HG03060 (cell line): ENCODE results near the gene ODF4.
"Not testable (repeated sequence)": the region's sequence is repeated elsewhere in the genome, so short reads cannot be mapped to it uniquely, and the experiment has no call there.

Source experiments
- ATAC-seq: cut with Tn5 transposase; IDR thresholded peaks from one replicate; pipeline ENCODE4 v1.9.1; 2021; ENCODE audit warnings: low read depth, moderate number of reproducible peaks; ENCODE audit not compliant: unreplicated experiment

The ODF4 gene

GRCh38 chr17:8324923-8325322 lies 14.7 kb upstream of the ODF4 start:
- ATAC-seq, result no peak

DNA sequence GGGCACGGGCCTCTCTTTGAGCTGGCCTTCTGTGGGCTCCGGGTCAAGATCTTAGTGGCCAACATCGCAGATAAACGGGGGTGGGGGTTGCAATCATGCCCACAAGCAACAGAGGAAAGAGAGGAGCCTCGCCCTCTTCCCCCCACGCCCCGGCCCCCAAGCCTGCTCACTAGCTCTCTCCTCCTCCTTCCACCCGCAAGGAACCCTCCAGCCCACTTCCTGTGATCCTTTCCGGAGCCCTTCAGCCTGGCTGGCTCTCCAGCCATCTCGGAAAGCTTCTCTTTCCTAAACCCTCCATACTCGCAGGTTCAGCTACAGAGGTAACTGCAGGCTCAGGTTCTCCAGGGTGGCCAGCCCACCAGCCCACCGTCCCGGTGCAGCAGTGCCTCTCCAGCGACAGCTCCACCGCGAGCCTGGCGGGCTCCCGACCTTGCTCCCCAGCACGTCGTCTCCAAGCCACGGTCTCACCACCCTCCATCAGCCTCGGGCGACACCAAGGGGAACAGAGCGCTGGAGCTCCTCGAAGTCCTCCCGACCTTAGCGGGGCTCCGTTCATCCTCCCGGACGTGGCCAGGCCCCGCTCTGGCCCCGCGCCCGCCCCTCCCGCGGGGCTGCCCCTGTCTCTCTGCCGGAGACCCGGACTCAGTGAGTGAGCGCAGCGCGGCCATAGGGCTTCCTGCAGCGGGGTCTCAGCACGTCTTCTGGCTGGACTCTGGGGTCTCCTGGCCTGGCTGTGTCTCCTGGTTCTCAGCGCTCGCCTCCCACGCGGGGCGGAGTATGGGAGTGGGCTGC lies 12.9 kb upstream of the ODF4 start:
- ATAC-seq, result no peak

- ATAC-seq, result no peak
Observed at GRCh38 chr17:8327303-8327649, 12.4 kb upstream of the ODF4 start.

- ATAC-seq, result no peak
Observed at GRCh38 chr17:8332128-8332527, 7.5 kb upstream of the ODF4 start.

DNA sequence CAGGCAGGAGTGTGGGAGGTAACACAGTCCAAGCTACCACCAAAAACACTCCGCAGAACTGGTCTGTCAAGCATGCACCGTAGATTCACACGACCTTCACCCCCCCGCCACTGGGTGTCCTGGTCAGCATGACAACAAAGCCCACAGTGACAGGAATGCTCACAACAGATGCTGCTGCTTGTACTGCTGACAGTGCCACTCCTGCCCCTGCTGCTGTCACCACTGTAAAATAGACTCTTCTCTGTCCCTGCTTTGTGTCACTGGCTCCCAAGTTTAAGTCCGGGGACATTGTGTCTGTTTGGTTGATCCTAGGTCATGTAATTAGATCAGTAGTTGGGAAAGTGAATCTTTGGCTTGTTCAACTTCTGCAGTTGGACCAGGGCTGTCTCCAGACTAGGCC lies 7.0 kb upstream of the ODF4 start:
- ATAC-seq, result no peak

- ATAC-seq, result no peak
Observed at GRCh38 chr17:8333281-8333680, 6.4 kb upstream of the ODF4 start.

DNA sequence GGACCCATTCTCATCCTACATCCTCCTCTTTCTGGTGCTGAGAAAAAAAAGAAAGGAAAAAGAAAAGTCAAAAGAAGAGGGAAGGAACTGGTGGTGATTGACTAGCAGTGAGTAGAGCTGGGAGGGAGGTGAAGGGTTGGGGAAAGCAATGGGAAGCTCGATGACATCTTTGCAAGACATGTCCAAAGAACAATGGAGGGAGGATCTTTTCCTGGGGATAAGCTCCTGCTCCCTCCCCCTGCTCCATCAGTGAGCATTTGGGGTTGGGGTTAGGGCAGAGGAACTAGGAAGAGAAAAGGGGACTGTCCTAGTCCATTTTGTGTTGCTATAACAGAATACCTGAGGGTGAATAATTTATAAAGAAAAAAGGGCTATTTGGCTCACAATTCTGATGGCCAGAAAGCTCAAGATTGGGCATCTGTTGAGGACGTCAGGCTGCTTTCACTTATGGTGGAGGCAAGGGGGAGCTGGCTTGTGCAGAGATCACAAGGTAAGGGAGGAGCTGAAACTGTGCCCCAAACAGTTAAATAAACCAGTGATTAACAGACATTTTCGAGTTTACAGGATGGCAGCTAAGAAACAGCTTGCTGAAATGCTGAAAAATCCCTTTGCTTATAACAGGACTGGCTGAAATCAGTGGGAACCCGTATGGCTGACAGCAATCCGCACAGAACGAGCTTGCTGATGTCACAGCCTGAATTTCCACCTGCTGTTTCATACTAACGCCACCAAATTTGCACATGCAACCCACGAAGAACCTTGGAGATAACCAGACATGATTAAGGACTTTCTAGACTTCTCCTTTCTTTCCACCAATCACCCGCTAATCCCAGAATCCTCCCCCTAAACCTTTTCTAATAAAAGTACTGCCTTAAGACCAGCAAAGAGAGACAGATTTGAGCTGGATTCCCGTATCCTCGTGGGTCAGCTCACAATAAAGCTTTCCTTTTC lies 1.6 kb upstream of the ODF4 start:
- ATAC-seq, result no peak

DNA sequence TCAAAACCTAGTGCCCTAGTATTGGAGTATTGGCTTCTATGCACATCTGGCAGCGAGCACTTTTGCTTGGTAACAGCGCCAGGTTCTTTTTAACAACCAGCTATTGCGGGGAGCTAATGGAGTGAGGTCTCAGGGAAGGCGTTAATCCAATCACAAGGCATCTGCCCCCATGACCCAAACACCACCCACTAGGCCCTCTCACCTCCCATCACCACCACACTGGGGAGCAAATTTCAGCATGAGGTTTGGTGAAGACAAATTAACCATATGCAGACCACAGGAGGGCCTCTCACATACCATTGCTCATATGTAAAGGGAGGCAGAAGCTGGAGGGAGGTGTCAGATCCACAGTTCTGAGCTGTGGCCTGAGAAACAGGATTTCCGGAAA lies 893 bp upstream of the ODF4 start:
- no peak for ATAC-seq

DNA sequence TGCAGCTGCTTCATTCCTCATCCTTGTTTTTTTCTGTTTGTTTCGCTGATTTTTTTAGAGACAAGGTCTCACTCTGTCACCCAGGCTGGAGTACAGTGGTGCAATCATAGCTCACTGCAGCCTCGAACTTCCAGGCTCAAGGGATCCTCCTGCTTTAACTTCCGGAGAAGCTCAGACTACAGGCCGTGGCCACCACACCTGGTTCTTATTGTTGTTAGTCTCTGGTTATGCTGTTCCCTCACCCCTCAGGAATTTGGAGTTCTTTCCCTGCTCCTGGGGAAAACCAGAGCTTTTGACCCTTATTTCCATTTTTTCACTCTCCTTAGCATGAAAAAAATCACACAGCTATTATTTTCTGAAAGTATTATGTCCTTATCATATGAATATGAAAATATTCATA lies 1.8 kb downstream of the ODF4 start:
- ATAC-seq, result no peak

- ATAC-seq, result no peak
Observed at GRCh38 chr17:8345052-8345690, 5.5 kb downstream of the ODF4 start.

- no peak for ATAC-seq
Observed at GRCh38 chr17:8345951-8346665, 6.5 kb downstream of the ODF4 start.

- ATAC-seq, result not testable (repeated sequence)
Observed at GRCh38 chr17:8347001-8347400, 7.4 kb downstream of the ODF4 start.

- ATAC-seq, result no peak
Observed at GRCh38 chr17:8350339-8350738, 10.7 kb downstream of the ODF4 start.

DNA sequence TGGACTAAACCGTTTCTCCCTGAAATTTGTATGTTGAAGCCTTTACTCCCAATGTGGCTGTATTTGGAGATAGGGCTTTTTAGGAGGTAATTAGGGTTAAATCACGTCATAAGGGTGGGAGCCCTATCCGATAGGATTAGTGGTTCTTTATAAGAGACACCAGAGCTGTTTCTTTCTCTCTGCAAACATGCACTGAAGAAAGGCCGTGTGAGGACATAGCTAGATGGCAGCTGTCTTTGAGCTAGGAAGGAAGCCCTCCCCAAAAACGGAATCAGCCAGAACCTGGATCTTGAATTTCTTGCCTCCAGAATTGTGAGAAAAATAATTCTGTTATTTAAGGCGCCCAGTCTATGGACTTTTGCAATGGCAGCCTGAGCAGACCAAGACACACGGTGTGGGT lies 14.1 kb downstream of the ODF4 start:
- ATAC-seq, result no peak

- ATAC-seq, result no peak
Observed at GRCh38 chr17:8354236-8354635, 14.6 kb downstream of the ODF4 start.

DNA sequence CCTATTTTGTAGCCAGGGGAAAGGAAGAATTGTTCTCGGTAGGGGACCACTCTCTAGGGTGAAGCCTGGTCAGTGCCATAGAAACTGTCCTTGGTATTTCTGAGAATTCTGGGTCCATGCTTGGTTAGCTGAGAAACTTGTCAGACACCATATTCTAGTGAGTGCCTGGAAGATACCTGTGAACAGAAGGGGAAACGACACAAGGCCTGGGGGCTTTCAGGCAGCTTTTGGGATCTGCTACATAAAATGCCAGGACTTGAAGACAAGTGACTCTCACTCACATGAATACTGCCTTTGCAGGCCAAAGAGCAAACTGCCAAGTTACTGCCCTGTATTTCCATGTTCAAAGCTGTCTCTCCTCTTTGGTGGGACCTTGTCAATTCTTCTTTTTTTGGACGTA lies 18.3 kb downstream of the ODF4 start:
- no peak for ATAC-seq

DNA sequence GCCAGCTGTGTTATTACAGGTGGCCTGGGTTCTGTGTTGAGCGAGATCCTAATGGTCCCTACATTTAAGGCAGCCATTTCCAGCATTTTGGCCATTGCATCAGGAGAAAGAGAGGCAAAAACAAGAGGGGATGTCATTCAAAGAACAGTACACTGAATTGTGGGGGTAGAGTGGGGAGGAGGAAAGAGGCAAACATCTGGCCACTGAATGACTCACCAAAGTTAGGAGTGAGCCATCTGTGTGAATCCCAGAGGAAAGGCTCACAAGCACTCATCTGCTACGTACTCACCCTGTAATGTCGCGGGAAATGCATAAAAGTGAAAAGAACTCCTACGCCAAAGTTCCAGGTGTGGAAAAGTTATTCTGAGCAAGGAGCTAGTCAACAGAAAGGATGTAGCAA lies 20.1 kb downstream of the ODF4 start:
- ATAC-seq, result no peak

DNA sequence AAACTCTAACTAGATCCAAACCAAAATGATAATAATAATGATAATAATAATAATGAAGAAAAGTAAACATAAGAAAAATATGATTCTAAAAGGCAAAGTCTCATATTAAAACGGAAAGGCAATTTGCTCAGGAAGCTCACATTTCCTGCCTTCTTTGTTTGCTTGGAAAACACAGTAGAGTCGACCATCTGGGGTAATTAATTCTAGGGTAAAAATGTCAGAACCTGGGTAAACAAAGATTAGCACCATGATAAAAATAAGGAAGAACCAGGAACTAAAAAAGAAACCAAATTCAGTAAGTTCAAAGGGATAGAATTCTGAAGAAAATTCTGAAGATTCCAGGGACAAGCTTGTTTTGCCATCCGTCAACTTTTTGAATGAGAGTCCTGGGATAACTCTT lies 20.6 kb downstream of the ODF4 start:
- no peak for ATAC-seq

DNA sequence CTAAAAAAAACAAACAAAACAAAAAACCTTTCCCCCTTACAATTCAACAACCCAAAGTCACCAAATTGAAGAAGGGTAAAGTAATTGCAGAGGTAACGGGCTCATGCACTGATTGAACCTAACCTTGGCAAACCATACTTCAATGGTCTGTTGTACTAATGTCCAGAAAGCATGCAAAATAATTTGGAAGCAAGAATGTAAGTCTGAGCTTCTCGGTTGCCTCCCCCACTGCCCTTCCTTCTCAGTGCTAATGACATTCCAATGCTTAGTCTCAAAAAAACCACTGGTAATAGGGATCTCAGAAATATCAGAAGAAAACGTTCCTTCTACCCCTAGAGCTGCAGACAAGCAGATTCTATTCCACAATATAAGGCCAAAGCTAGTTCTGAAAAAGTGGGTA lies 21.1 kb downstream of the ODF4 start:
- ATAC-seq, result no peak

DNA sequence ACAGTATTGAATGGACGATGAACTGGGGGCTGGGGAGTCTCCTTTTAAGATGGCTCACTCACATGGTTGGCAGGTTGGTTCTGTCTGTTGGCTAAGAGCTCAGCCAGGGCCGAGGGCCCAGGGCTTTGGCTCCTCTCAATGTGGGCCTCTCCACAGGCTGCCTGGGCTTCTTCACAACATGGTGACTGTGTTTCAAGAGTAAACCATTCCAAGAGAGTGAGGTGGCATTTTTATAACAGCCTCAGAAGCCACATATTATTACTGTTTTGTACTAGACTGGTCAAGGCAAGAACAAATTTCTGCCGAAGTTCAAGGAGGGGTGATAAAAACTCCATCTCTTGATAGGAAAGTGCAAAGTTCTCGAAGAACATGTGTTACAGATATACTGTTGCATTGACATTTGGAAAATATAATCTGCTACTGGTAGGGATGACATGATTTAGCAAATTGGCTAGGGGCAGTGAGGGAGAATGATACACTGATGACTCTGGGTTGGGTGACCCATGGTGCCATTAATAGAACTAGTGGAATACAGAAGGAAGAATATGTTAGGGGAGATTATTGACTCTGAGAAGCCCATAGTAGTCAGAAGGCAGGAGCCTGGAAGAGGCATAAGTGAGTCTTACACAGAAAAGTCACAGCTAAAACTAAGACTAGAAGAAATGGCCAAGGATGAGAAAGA lies 23.2 kb downstream of the ODF4 start:
- no peak for ATAC-seq
